GM21381 (cell line): ENCODE results near the gene CTBP1.
A peak's percentile ranks its signal among the peaks of the same experiment; 100 is the strongest.

ENCODE experiments used
- ATAC-seq: cut with Tn5 transposase; IDR thresholded peaks from one replicate; pipeline ENCODE4 v1.9.1; 2021; ENCODE audit warnings: mild to moderate bottlenecking, moderate library complexity; ENCODE audit not compliant: unreplicated experiment

Gene CTBP1

GRCh38 chr4:1199556-1200331 lies 49.2 kb downstream of the CTBP1 start:
- ATAC-seq, result no peak

GRCh38 chr4:1198098-1198844 lies 50.7 kb downstream of the CTBP1 start:
- ATAC-seq, result no peak

- no peak for ATAC-seq
These were observed 52.3 kb downstream of the CTBP1 start for GRCh38 chr4:1196421-1197183.

- no peak for ATAC-seq
These were observed 53.0 kb downstream of the CTBP1 start for GRCh38 chr4:1195891-1196401.

GRCh38 chr4:1195109-1195671 lies 53.7 kb downstream of the CTBP1 start:
- ATAC-seq, result no peak

- no peak for ATAC-seq
These were observed 54.7 kb downstream of the CTBP1 start for GRCh38 chr4:1194010-1194900.

- ATAC-seq, result no peak
These were observed 55.5 kb downstream of the CTBP1 start for GRCh38 chr4:1193206-1194009.

GRCh38 chr4:1192493-1193205 lies 56.3 kb downstream of the CTBP1 start:
- ATAC-seq, result no peak

GRCh38 chr4:1192091-1192492 lies 56.8 kb downstream of the CTBP1 start:
- no peak for ATAC-seq

- no peak for ATAC-seq
These were observed 57.3 kb downstream of the CTBP1 start for GRCh38 chr4:1191621-1192020.

- ATAC-seq, result no peak
These were observed 61.7 kb downstream of the CTBP1 start for GRCh38 chr4:1187182-1187581.

- ATAC-seq, result peak; percentile 75
These were observed 64.8 kb downstream of the CTBP1 start for GRCh38 chr4:1183985-1184773.

GRCh38 chr4:1182313-1182712 lies 66.6 kb downstream of the CTBP1 start:
- ATAC-seq, result no peak

- no peak for ATAC-seq
These were observed 68.3 kb downstream of the CTBP1 start for GRCh38 chr4:1180663-1181062.

- no peak for ATAC-seq
These were observed 69.0 kb downstream of the CTBP1 start for GRCh38 chr4:1179976-1180375.

GRCh38 chr4:1179089-1179441 lies 69.9 kb downstream of the CTBP1 start:
- no peak for ATAC-seq

GRCh38 chr4:1178300-1179088 lies 70.4 kb downstream of the CTBP1 start:
- no peak for ATAC-seq
